HEK293 (cell line): ENCODE measurements around the gene BRD8.

Experiments used
- CTCF ChIP-seq: fragments of 450-650 bp; formaldehyde crosslinking; IDR thresholded peaks from 2 replicates; pipeline ENCODE4 v1.5.1; 2016; ENCODE audit warnings: missing biosample characterization, missing genetic modification characterization
- KLF1 ChIP-seq: fragments of 450-650 bp; formaldehyde crosslinking; IDR thresholded peaks from 2 replicates; pipeline ENCODE4 v1.5.1; 2016; ENCODE audit warnings: missing biosample characterization, missing genetic modification characterization
- KLF9 ChIP-seq: fragments of 450-650 bp; formaldehyde crosslinking; IDR thresholded peaks from 2 replicates; pipeline ENCODE4 v1.5.1; 2016; ENCODE audit warnings: missing biosample characterization, missing genetic modification characterization, low read depth
- SCRT2 ChIP-seq: fragments of 450-650 bp; formaldehyde crosslinking; IDR thresholded peaks from 2 replicates; pipeline ENCODE4 v1.5.1; 2016; ENCODE audit warnings: missing biosample characterization, missing genetic modification characterization
- SETDB1 ChIP-seq: IDR thresholded peaks from one replicate; pipeline ENCODE4 v1.6.1; 2017; ENCODE audit warnings: mild to moderate bottlenecking, low read length, moderate library complexity, mixed read lengths; ENCODE audit not compliant: insufficient read length
- ZNF280C ChIP-seq: fragments of 450-650 bp; formaldehyde crosslinking; IDR thresholded peaks from 2 replicates; pipeline ENCODE4 v1.5.1; 2016; ENCODE audit warnings: missing biosample characterization, missing genetic modification characterization
- ZNF350 ChIP-seq: fragments of 450-650 bp; formaldehyde crosslinking; IDR thresholded peaks from 2 replicates; pipeline ENCODE4 v1.5.0; 2017; ENCODE audit warnings: missing biosample characterization, mild to moderate bottlenecking, missing genetic modification characterization
- ZNF510 ChIP-seq: fragments of 450-650 bp; formaldehyde crosslinking; IDR thresholded peaks from 2 replicates; pipeline ENCODE4 v1.5.1; 2018; ENCODE audit warnings: mild to moderate bottlenecking, missing genetic modification characterization, missing biosample characterization; ENCODE audit not compliant: insufficient replicate concordance
- ZNF707 ChIP-seq: fragments of 450-650 bp; formaldehyde crosslinking; IDR thresholded peaks from 2 replicates; pipeline ENCODE4 v1.5.1; 2016; ENCODE audit warnings: missing biosample characterization, missing genetic modification characterization
- ZNF830 ChIP-seq: fragments of 450-650 bp; IDR thresholded peaks from 2 replicates; pipeline ENCODE4 v1.5.0; 2018; ENCODE audit warnings: missing biosample characterization, missing genetic modification characterization, low read depth, mild to moderate bottlenecking, moderate library complexity
- ZSCAN30 ChIP-seq: fragments of 450-650 bp; IDR thresholded peaks from 2 replicates; pipeline ENCODE4 v1.5.1; 2018; ENCODE audit warnings: missing biosample characterization, mild to moderate bottlenecking, missing genetic modification characterization, moderate library complexity

- TF ChIP-seq CTCF (tag by site-specific recombination) (no peak), ZNF510 (tag by site-specific recombination) (no peak), ZNF350 (tag by site-specific recombination) (no peak), KLF1 (tag by site-specific recombination) (no peak), KLF9 (tag by site-specific recombination) (no peak), ZNF830 (tag by site-specific recombination) (no peak), ZNF280C (tag by site-specific recombination) (no peak), SETDB1 (no peak), ZNF707 (tag by site-specific recombination) (no peak), SCRT2 (tag by site-specific recombination) (no peak), ZSCAN30 (tag by site-specific recombination) (no peak)
Measured at GRCh38 chr5:138093036-138093435, 85.4 kb downstream of the BRD8 start.
